K562 (cell line): ENCODE data around the gene ASB6. TPM values are rescaled to one million over a fixed set of nuclear protein-coding genes. Genes with fewer than 3 reads are reported as not detected.

Experiments used
- BACH1 ChIP-seq: fragments of 200-800 bp; sonication (Bioruptor generic); IDR thresholded peaks from 2 replicates; pipeline ENCODE4 v1.6.1; 2016; ENCODE audit warnings: missing genetic modification characterization, missing compliant biosample characterization
- CBFA2T3 ChIP-seq: fragments of 450-650 bp; IDR thresholded peaks from 2 replicates; pipeline ENCODE4 v1.6.1; 2017
- E2F3 ChIP-seq: fragments of 250-450 bp; sonication (Bioruptor Pico); IDR thresholded peaks from 2 replicates; pipeline ENCODE4 v1.4.0; 2020; ENCODE audit warnings: mild to moderate bottlenecking
- ETV6 ChIP-seq, 3 experiments: fragments of 150-350 bp in 1 of 3; sonication (generic) in 1 of 3; formaldehyde crosslinking in 1 of 3; IDR thresholded peaks; 2 replicates each; pipeline versions ENCODE4 v1.6.1 to v1.8.0; 2014 to 2022; ENCODE audit warnings: borderline replicate concordance in 2 of 3, low read depth in 2 of 3, antibody characterized with exemption in 1 of 3, low read length in 1 of 3, mild to moderate bottlenecking in 1 of 3, missing genetic modification reagents in 1 of 3
- MCM3 ChIP-seq: fragments of 450-650 bp; IDR thresholded peaks from 2 replicates; pipeline ENCODE4 v1.6.1; 2016
- NFIX ChIP-seq: fragments of 250-450 bp; sonication (Bioruptor Pico); IDR thresholded peaks from 2 replicates; pipeline ENCODE4 v1.4.0; 2020; ENCODE audit warnings: low read depth, mild to moderate bottlenecking, moderate library complexity
- OTX1 ChIP-seq: fragments of 450-650 bp; formaldehyde crosslinking; IDR thresholded peaks from 2 replicates; pipeline ENCODE4 v1.4.0; 2022; ENCODE audit warnings: mild to moderate bottlenecking
- RBM34 ChIP-seq: fragments of 200-400 bp; formaldehyde crosslinking; IDR thresholded peaks from 2 replicates; pipeline ENCODE4 v1.6.1; 2018; ENCODE audit warnings: low read length, borderline replicate concordance; ENCODE audit not compliant: insufficient read depth
- SMARCA5 ChIP-seq: fragments of 450-650 bp; IDR thresholded peaks from 2 replicates; pipeline ENCODE4 v1.6.1; 2016
- STAT5A ChIP-seq: IDR thresholded peaks from 2 replicates; pipeline ENCODE4 v1.6.1; 2012; ENCODE audit warnings: low read length, inconsistent platforms, borderline replicate concordance
- TAF9B ChIP-seq: fragments of 450-650 bp; IDR thresholded peaks from 2 replicates; pipeline ENCODE4 v1.6.1; 2018; ENCODE audit warnings: mild to moderate bottlenecking; ENCODE audit not compliant: partially characterized antibody
- ZBTB7A ChIP-seq: IDR thresholded peaks from 2 replicates; pipeline ENCODE4 v1.6.1; 2011; ENCODE audit warnings: low read depth, mild to moderate bottlenecking, low read length, moderate library complexity, borderline replicate concordance; ENCODE audit not compliant: control insufficient read depth
- ZNF134 ChIP-seq: fragments of 250-450 bp; sonication (Bioruptor Pico); conservative IDR thresholded peaks from 2 replicates; pipeline ENCODE4 v1.4.0; 2020
- ZNF140 ChIP-seq: fragments of 250-450 bp; sonication (Bioruptor Pico); IDR thresholded peaks from 2 replicates; pipeline ENCODE4 v1.8.0; 2021; ENCODE audit warnings: moderate library complexity, mild to moderate bottlenecking, inconsistent platforms
- ZNF347 ChIP-seq: fragments of 450-650 bp; formaldehyde crosslinking; IDR thresholded peaks from 2 replicates; pipeline ENCODE4 v1.4.0; 2020; ENCODE audit warnings: low read depth, mild to moderate bottlenecking, moderate library complexity
- polyA plus RNA-seq, 8 experiments: library from polyadenylated mRNA; depleted of rRNA in 4 of 8; stranded (reverse) in 5 of 8; unstranded in 3 of 8; fragments of >200 nt; fragmentation: Nextera tagmentation in 2 of 8; fragmentation: Illumina TruSeq in 1 of 8; extraction: Ambion mirVana in 2 of 8; extraction: Trizol in 1 of 8; gene quantifications; 2 replicates each; pipeline versions ENCODE4 v1.2.1 to v1.2.3, GENCODE V29; 2011 to 2014; ENCODE audit warnings: inconsistent platforms in 1 of 8, missing spikeins in 1 of 8
- total RNA-seq, 7 experiments: library from RNA; depleted of rRNA in 6 of 7; stranded (reverse); fragments of >200 nt in 6 of 7; fragmentation: Illumina TruSeq in 2 of 7; extraction: Trizol in 2 of 7; gene quantifications; 2 replicates each; pipeline versions ENCODE4 v1.2.1 to v1.2.3, GENCODE V29; 2011 to 2021; ENCODE audit warnings: low replicate concordance in 1 of 7
- TF ChIP-seq, protein P1 (sequence below): fragments of 450-650 bp; formaldehyde crosslinking; conservative IDR thresholded peaks from 2 replicates; pipeline ENCODE4 v1.4.0; 2022; ENCODE audit warnings: mild to moderate bottlenecking, missing genetic modification characterization
- TF ChIP-seq, protein P2 (sequence below): sonication (generic); formaldehyde crosslinking; IDR thresholded peaks from 2 replicates; pipeline ENCODE4 v1.8.0; 2022; ENCODE audit warnings: mild to moderate bottlenecking, missing genetic modification reagents
- TF ChIP-seq, protein P3 (sequence below): sonication (generic); formaldehyde crosslinking; IDR thresholded peaks from 2 replicates; pipeline ENCODE4 v1.8.0; 2022; ENCODE audit warnings: mild to moderate bottlenecking, missing genetic modification reagents
- TF ChIP-seq, protein P4 (sequence below): fragments of 250-450 bp; sonication (Bioruptor Pico); IDR thresholded peaks from 2 replicates; pipeline ENCODE4 v1.5.0; 2021; ENCODE audit warnings: mild to moderate bottlenecking, borderline replicate concordance

The ASB6 gene
- total and polyA plus RNA-seq, 9 of the 15 experiments (the other 6 are each of a cell fraction or from before 2014, with no cell fraction given), result 0.92 to 17.8 (median 11.3) TPM

DNA sequence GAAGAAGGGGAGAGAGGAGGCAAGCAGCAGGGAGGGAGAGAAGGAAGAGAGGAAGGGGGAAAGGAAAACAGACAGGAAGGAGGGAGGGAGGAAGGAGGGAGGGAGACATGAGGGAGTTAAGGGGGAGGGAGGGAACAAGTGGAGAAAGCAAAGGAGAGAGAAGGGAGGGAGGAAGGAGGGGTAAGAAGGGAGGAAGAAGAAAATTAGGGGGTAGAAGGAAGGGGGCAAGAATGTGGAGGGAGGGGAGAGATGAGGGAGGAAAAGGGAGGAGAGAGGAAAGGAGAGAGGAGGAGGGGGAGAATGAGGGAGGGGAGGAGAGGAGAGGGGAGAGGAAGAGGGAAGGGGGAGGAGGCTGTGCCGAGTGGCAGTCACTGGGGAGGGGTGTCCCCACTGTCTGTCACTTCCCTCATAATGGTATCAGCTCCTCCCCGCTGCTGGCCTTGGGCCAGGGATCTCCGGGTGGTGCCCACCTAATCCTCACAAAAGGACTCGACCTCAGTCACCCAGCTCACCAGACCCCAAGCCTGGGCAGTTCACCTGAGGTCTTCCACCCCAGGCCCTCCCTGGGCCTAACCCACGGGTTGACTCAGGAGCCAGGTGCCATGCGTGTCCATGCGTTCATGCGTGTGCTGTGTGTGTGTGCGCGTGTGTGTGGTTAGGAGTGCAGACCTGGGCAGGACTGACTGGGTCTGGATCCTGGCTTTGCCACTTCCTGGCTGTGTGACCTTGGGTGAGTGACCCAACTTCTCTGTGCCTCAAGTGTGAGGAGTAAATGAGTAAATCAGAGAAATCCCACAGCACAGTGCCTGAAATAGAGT is 39.1 kb downstream of the ASB6 start (continued):
- TF ChIP-seq RBM34 (no peak), TAF9B (no peak), E2F3 (no peak), CBFA2T3 (no peak), MCM3 (no peak), ZNF347 (CRISPR knock-in tag) (no peak), OTX1 (CRISPR knock-in tag) (no peak), BACH1 (tag) (no peak), NFIX (CRISPR knock-in tag) (no peak), ZNF140 (CRISPR knock-in tag) (no peak), ZBTB7A (no peak), ZNF134 (CRISPR knock-in tag) (no peak), STAT5A (no peak), ETV6 (IDR thresholded peaks at IDR 0.05; ENCODE audit: borderline replicate concordance in 1 of 2, low read depth in 2 of 2, low read length in 1 of 2) (peak in 1 of 2 experiments; percentile 63; a peak in 1 of 4 replicates), ETV6 (CRISPR knock-in tag; IDR thresholded peaks at IDR 0.05; ENCODE audit: borderline replicate concordance) (no peak), SMARCA5 (peak; percentile 96)
- TF ChIP-seq, protein P1, sequence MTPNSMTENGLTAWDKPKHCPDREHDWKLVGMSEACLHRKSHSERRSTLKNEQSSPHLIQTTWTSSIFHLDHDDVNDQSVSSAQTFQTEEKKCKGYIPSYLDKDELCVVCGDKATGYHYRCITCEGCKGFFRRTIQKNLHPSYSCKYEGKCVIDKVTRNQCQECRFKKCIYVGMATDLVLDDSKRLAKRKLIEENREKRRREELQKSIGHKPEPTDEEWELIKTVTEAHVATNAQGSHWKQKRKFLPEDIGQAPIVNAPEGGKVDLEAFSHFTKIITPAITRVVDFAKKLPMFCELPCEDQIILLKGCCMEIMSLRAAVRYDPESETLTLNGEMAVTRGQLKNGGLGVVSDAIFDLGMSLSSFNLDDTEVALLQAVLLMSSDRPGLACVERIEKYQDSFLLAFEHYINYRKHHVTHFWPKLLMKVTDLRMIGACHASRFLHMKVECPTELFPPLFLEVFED, result peak; percentile 86; the same call in 1 of the 2 replicates
- TF ChIP-seq, protein P2, sequence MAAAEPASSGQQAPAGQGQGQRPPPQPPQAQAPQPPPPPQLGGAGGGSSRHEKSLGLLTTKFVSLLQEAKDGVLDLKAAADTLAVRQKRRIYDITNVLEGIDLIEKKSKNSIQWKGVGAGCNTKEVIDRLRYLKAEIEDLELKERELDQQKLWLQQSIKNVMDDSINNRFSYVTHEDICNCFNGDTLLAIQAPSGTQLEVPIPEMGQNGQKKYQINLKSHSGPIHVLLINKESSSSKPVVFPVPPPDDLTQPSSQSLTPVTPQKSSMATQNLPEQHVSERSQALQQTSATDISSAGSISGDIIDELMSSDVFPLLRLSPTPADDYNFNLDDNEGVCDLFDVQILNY (CRISPR knock-in tag), result no peak
- TF ChIP-seq, protein P3, sequence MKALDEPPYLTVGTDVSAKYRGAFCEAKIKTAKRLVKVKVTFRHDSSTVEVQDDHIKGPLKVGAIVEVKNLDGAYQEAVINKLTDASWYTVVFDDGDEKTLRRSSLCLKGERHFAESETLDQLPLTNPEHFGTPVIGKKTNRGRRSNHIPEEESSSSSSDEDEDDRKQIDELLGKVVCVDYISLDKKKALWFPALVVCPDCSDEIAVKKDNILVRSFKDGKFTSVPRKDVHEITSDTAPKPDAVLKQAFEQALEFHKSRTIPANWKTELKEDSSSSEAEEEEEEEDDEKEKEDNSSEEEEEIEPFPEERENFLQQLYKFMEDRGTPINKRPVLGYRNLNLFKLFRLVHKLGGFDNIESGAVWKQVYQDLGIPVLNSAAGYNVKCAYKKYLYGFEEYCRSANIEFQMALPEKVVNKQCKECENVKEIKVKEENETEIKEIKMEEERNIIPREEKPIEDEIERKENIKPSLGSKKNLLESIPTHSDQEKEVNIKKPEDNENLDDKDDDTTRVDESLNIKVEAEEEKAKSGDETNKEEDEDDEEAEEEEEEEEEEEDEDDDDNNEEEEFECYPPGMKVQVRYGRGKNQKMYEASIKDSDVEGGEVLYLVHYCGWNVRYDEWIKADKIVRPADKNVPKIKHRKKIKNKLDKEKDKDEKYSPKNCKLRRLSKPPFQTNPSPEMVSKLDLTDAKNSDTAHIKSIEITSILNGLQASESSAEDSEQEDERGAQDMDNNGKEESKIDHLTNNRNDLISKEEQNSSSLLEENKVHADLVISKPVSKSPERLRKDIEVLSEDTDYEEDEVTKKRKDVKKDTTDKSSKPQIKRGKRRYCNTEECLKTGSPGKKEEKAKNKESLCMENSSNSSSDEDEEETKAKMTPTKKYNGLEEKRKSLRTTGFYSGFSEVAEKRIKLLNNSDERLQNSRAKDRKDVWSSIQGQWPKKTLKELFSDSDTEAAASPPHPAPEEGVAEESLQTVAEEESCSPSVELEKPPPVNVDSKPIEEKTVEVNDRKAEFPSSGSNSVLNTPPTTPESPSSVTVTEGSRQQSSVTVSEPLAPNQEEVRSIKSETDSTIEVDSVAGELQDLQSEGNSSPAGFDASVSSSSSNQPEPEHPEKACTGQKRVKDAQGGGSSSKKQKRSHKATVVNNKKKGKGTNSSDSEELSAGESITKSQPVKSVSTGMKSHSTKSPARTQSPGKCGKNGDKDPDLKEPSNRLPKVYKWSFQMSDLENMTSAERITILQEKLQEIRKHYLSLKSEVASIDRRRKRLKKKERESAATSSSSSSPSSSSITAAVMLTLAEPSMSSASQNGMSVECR, result no peak
- TF ChIP-seq, protein P4, sequence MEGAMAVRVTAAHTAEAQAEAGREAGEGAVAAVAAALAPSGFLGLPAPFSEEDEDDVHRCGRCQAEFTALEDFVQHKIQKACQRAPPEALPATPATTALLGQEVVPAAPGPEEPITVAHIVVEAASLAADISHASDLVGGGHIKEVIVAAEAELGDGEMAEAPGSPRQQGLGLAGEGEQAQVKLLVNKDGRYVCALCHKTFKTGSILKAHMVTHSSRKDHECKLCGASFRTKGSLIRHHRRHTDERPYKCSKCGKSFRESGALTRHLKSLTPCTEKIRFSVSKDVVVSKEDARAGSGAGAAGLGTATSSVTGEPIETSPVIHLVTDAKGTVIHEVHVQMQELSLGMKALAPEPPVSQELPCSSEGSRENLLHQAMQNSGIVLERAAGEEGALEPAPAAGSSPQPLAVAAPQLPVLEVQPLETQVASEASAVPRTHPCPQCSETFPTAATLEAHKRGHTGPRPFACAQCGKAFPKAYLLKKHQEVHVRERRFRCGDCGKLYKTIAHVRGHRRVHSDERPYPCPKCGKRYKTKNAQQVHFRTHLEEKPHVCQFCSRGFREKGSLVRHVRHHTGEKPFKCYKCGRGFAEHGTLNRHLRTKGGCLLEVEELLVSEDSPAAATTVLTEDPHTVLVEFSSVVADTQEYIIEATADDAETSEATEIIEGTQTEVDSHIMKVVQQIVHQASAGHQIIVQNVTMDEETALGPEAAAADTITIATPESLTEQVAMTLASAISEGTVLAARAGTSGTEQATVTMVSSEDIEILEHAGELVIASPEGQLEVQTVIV (CRISPR knock-in tag), result no peak
